CD4-positive, alpha-beta T cell treated with Interleukin-21 for 1 hour (primary cell): Measurements from ENCODE around the gene MRPL53.
A peak's percentile ranks its signal among the peaks of the same experiment; 100 is the strongest.
"Not testable (repeated sequence)": the region's sequence is repeated elsewhere in the genome, so short reads cannot be mapped to it uniquely, and the experiment has no call there.

Experiments
- DNase-seq: peaks from one replicate; pipeline ENCODE4 v3.0.0-alpha.2; 2020

MRPL53 gene

GRCh38 chr2:74502147-74502719 lies 29.8 kb upstream of the MRPL53 start:
- no peak for DNase-seq

GRCh38 chr2:74501335-74502071 lies 29.0 kb upstream of the MRPL53 start:
- no peak for DNase-seq

GRCh38 chr2:74500578-74500946 lies 28.1 kb upstream of the MRPL53 start:
- no peak for DNase-seq

- no peak for DNase-seq
Observed at GRCh38 chr2:74499940-74500577, 27.6 kb upstream of the MRPL53 start.

GRCh38 chr2:74499267-74499939 lies 26.9 kb upstream of the MRPL53 start, which contains the start of gene LBX2:
LBX2 (minus strand) TSS chr2:74499603; CDS start chr2:74499537, 66 bp downstream.
- DNase-seq = no peak

GRCh38 chr2:74498500-74499266 lies 26.2 kb upstream of the MRPL53 start:
- DNase-seq = no peak

- peak; percentile 27 for DNase-seq
Observed at GRCh38 chr2:74497777-74498499, 25.5 kb upstream of the MRPL53 start.

GRCh38 chr2:74496997-74497776 lies 24.7 kb upstream of the MRPL53 start:
- DNase-seq = no peak

- no peak for DNase-seq
Observed at GRCh38 chr2:74495440-74495839, 23.0 kb upstream of the MRPL53 start.

- no peak for DNase-seq
Observed at GRCh38 chr2:74493546-74493945, 21.1 kb upstream of the MRPL53 start.

GRCh38 chr2:74491648-74492544 lies 19.4 kb upstream of the MRPL53 start:
- DNase-seq = no peak

GRCh38 chr2:74489906-74490305 lies 17.4 kb upstream of the MRPL53 start:
- no peak for DNase-seq

- DNase-seq = no peak
Observed at GRCh38 chr2:74488643-74489481, 16.4 kb upstream of the MRPL53 start.

- DNase-seq = no peak
Observed at GRCh38 chr2:74486141-74486540, 13.7 kb upstream of the MRPL53 start.

- not testable (repeated sequence) for DNase-seq
Observed at GRCh38 chr2:74483675-74484164, 11.2 kb upstream of the MRPL53 start.

GRCh38 chr2:74482801-74483674 lies 10.6 kb upstream of the MRPL53 start, which contains the start of the genes CCDC142 and TTC31:
CCDC142 (minus strand) TSS chr2:74482998; CDS start chr2:74482837, 161 bp downstream.
TTC31 (plus strand) TSS chr2:74483081; CDS start chr2:74483096, 15 bp downstream.
- DNase-seq = peak; percentile 95

GRCh38 chr2:74481961-74482800 lies 9.7 kb upstream of the MRPL53 start:
- DNase-seq = peak; percentile 69
